ENCODE data around the gene EIF5AL1.
"Not testable (repeated sequence)": the region's sequence is repeated elsewhere in the genome, so short reads cannot be mapped to it uniquely, and the experiment has no call there.

The EIF5AL1 gene

GRCh38 chr10:79511891-79512583 lies at the start of gene EIF5AL1:
EIF5AL1 (plus strand) TSS chr10:79512533; CDS start chr10:79512650, 117 bp downstream.
- H3K4me3 Mint-ChIP-seq; H3K27me3 Mint-ChIP-seq (ENCODE audit: low read depth); H3K9me3 Mint-ChIP-seq; H3K36me3 Mint-ChIP-seq (ENCODE audit: low read depth): not testable (repeated sequence)
- Mint-ChIP-seq H3K4me1 (peaks cover 27% of the 10 kb centered on the region), H3K27ac (peak within 1 kb of the TSS in 2 of 3 experiments; percentile 33 to 50)

- no peak for TF ChIP-seq CTCF (IDR thresholded peaks at IDR 0.05; ENCODE audit: unreplicated experiment in 3 of 3)
- peaks cover 19% of the 10 kb centered on the region for H3K4me1 Mint-ChIP-seq
- H3K27ac Mint-ChIP-seq: no peak overlapping the region
- H3K4me3 Mint-ChIP-seq: no peak overlapping the region
- no peaks in the 10 kb centered on the region for H3K9me3 Mint-ChIP-seq
- no peaks in the 10 kb centered on the region for H3K36me3 Mint-ChIP-seq (ENCODE audit: low read depth)
- no peaks in the 10 kb centered on the region for H3K27me3 Mint-ChIP-seq (ENCODE audit: low read depth)
Observed at GRCh38 chr10:79463578-79464496, 48.5 kb upstream of the EIF5AL1 start.

- H3K27me3 Mint-ChIP-seq (ENCODE audit: low read depth): peaks cover 5% of the 10 kb centered on the region
- no peaks in the 10 kb centered on the region for H3K9me3 Mint-ChIP-seq
- peaks cover 32% of the 10 kb centered on the region for H3K4me1 Mint-ChIP-seq
- no peaks in the 10 kb centered on the region for H3K36me3 Mint-ChIP-seq (ENCODE audit: low read depth)
- no peak overlapping the region for H3K4me3 Mint-ChIP-seq
- TF ChIP-seq CTCF (IDR thresholded peaks at IDR 0.05; ENCODE audit: unreplicated experiment in 3 of 3): no peak
- no peak overlapping the region for H3K27ac Mint-ChIP-seq
Observed at GRCh38 chr10:79465341-79465740, 47.0 kb upstream of the EIF5AL1 start.

- H3K36me3 Mint-ChIP-seq (ENCODE audit: low read depth): no peaks in the 10 kb centered on the region
- H3K27me3 Mint-ChIP-seq (ENCODE audit: low read depth): peaks cover 9% of the 10 kb centered on the region
- no peaks in the 10 kb centered on the region for H3K9me3 Mint-ChIP-seq
- TF ChIP-seq CTCF (IDR thresholded peaks at IDR 0.05; ENCODE audit: unreplicated experiment in 3 of 3): no peak
- peaks cover 49% of the 10 kb centered on the region for H3K4me1 Mint-ChIP-seq
- H3K4me3 Mint-ChIP-seq: no peak overlapping the region
- H3K27ac Mint-ChIP-seq: peak overlapping the region in 2 of 3 experiments; percentile 43 to 64
Observed at GRCh38 chr10:79468015-79468560, 44.2 kb upstream of the EIF5AL1 start.

- Mint-ChIP-seq H3K9me3 (no peaks in the 10 kb centered on the region), H3K4me1 (peaks cover 56% of the 10 kb centered on the region), H3K27me3 (ENCODE audit: low read depth) (peaks cover 15% of the 10 kb centered on the region), H3K36me3 (ENCODE audit: low read depth) (no peaks in the 10 kb centered on the region), H3K4me3 (no peak overlapping the region), H3K27ac (peak overlapping the region in 2 of 3 experiments; percentile 22 to 64)
- TF ChIP-seq CTCF (IDR thresholded peaks at IDR 0.05; ENCODE audit: unreplicated experiment in 3 of 3): no peak
Observed at GRCh38 chr10:79468841-79469585, 43.3 kb upstream of the EIF5AL1 start.

GRCh38 chr10:79470096-79470495 lies 42.2 kb upstream of the EIF5AL1 start:
- no peaks in the 10 kb centered on the region for H3K36me3 Mint-ChIP-seq (ENCODE audit: low read depth)
- H3K9me3 Mint-ChIP-seq: no peaks in the 10 kb centered on the region
- peaks cover 50% of the 10 kb centered on the region for H3K4me1 Mint-ChIP-seq
- no peak for TF ChIP-seq CTCF (IDR thresholded peaks at IDR 0.05; ENCODE audit: unreplicated experiment in 3 of 3)
- peak overlapping the region in 2 of 3 experiments; percentile 6 to 53 for H3K27ac Mint-ChIP-seq
- H3K4me3 Mint-ChIP-seq: no peak overlapping the region
- H3K27me3 Mint-ChIP-seq (ENCODE audit: low read depth): peaks cover 15% of the 10 kb centered on the region
